ENCODE results near the gene GPHN.

Gene GPHN

GRCh38 chr14:67221248-67221981 lies 713.5 kb downstream of the GPHN start:
- Histone ChIP-seq H3K4me1 (no peaks in the 10 kb centered on the region), H3K36me3 (no peaks in the 10 kb centered on the region), H3K27me3 (no peaks in the 10 kb centered on the region), H3K4me3 (no peak overlapping the region), H3K9ac (no peak overlapping the region), H3K9me3 (peaks cover 6% of the 10 kb centered on the region), H3K27ac (no peak overlapping the region), H3K4me2 (no peak overlapping the region), H4K20me1 (no peaks in the 10 kb centered on the region)
- TF ChIP-seq Cebpa-rat (IDR thresholded peaks at IDR 0.05) = no peak

- TF ChIP-seq Cebpa-rat (IDR thresholded peaks at IDR 0.05) = no peak
- no peaks in the 10 kb centered on the region for H3K4me1 ChIP-seq
- no peaks in the 10 kb centered on the region for H4K20me1 ChIP-seq
- no peak overlapping the region for H3K4me3 ChIP-seq
- no peaks in the 10 kb centered on the region for H3K27me3 ChIP-seq
- no peak overlapping the region for H3K9ac ChIP-seq
- H3K4me2 ChIP-seq = no peak overlapping the region
- H3K27ac ChIP-seq = no peak overlapping the region
- peaks cover 6% of the 10 kb centered on the region for H3K9me3 ChIP-seq
- no peaks in the 10 kb centered on the region for H3K36me3 ChIP-seq
Measured at GRCh38 chr14:67221982-67222328, 714.0 kb downstream of the GPHN start.

- H4K20me1 ChIP-seq = no peaks in the 10 kb centered on the region
- no peak overlapping the region for H3K27ac ChIP-seq
- no peak for TF ChIP-seq Cebpa-rat (IDR thresholded peaks at IDR 0.05)
- no peaks in the 10 kb centered on the region for H3K36me3 ChIP-seq
- no peak overlapping the region for H3K4me3 ChIP-seq
- no peak overlapping the region for H3K4me2 ChIP-seq
- H3K9ac ChIP-seq = no peak overlapping the region
- no peaks in the 10 kb centered on the region for H3K27me3 ChIP-seq
- no peaks in the 10 kb centered on the region for H3K4me1 ChIP-seq
- H3K9me3 ChIP-seq = no peaks in the 10 kb centered on the region
Measured at GRCh38 chr14:67225523-67225922, 717.6 kb downstream of the GPHN start.

GRCh38 chr14:67228325-67228984 lies 720.5 kb downstream of the GPHN start:
- Histone ChIP-seq H3K27ac (no peak overlapping the region), H3K36me3 (no peaks in the 10 kb centered on the region), H3K4me3 (no peak overlapping the region), H3K9ac (no peak overlapping the region), H3K4me1 (no peaks in the 10 kb centered on the region), H3K9me3 (no peaks in the 10 kb centered on the region), H3K4me2 (no peak overlapping the region), H4K20me1 (no peaks in the 10 kb centered on the region), H3K27me3 (no peaks in the 10 kb centered on the region)
- no peak for TF ChIP-seq Cebpa-rat (IDR thresholded peaks at IDR 0.05)
